ENCODE measurements around the gene ATG16L2. TPM values are rescaled to one million over a fixed set of nuclear protein-coding genes. Genes with fewer than 3 reads are reported as not detected.

ATG16L2 gene
- total and polyA plus RNA-seq, 2 donors (not counting 3 experiments of a cell fraction or from before 2014, with no cell fraction given), result 26.5 to 30.5 TPM

DNA sequence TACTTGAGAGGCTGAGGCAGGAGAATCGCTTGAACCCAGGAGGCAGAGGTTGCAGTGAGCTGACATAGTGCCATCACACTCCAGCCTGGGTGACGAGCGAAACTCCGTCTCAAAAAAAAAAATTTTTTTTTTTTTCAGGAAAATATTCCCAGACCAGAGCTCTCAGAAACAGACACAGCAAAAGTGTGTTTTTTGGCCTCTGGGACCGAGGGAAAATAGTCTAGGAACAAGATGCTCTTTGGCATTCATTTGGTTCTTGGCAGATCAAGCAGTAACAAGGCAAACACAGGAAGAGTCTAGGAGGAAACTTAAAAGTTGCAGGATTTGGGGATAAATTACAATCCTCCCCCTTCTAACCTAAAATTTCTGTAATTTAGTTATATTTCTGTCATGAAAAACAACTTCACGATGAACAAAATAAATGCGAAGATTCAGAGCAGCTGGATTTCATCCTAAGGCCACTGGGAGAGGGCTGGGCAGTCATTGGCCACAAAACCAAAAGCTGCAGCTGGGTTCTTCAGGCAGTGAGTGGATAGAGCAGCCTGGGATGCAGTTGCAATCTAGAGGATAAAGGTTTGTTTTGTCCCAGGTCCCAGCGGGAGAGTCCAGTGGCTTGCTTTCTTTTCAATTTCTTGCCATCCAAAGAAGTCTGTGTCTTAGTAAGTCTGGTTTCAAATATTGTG lies 19.7 kb downstream of the ATG16L2 start:
- Histone ChIP-seq H3K4me1 (ENCODE audit: control insufficient read depth, extremely low read depth, insufficient read depth, low read length) (peaks cover 11% of the 10 kb centered on the region), H3K27me3 (ENCODE audit: control insufficient read depth in 2 of 2, insufficient read depth in 2 of 2, low read length in 2 of 2) (no peaks in the 10 kb centered on the region), H3K4me3 (replicated peaks in 1 of 3; ENCODE audit: insufficient read depth in 1 of 3, low read depth in 1 of 3, low read length in 3 of 3) (no peak overlapping the region), H3K79me2 (ENCODE audit: control insufficient read depth, insufficient read depth, low read length) (no peaks in the 10 kb centered on the region), H4K20me1 (replicated peaks; ENCODE audit: control insufficient read depth, extremely low read depth, insufficient read depth, low read length) (no peaks in the 10 kb centered on the region), H3K9me1 (replicated peaks; ENCODE audit: control insufficient read depth, extremely low read depth, insufficient read depth, low read length) (no peaks in the 10 kb centered on the region), H2AFZ (ENCODE audit: low read depth, low read length) (no peak overlapping the region), H3K9ac (replicated peaks; ENCODE audit: extremely low read depth, insufficient read depth, low read length) (no peak overlapping the region), H3K27ac (ENCODE audit: insufficient read depth, low read depth, low read length) (no peak overlapping the region), H3K4me2 (ENCODE audit: insufficient read depth, low read length) (no peak overlapping the region), H3K36me3 (ENCODE audit: control insufficient read depth in 2 of 2, extremely low read depth in 1 of 2, insufficient read depth in 2 of 2, low read length in 2 of 2) (peaks cover 2 to 6% of the 10 kb centered on the region in 2 experiments), H3K9me3 (replicated peaks; ENCODE audit: control insufficient read depth, insufficient read depth, low read length) (no peaks in the 10 kb centered on the region)
- ChIA-PET CTCF (interaction anchor here (2.0 to 7.9 kb wide), 5 partner anchors 7 to 455 kb away, joined by 6 to 196 read pairs (median 30); partner anchors contain the start of gene FCHSD2), POLR2A (no interaction called here)
- dilution Hi-C loops (cut with MboI; ENCODE audit: extremely low pct_ligation_motif_present, low sequenced_read_pairs), result no loop called here
- FAIRE-seq (no peak), DNase-seq (ENCODE audit: low read depth, low spot score) (no peak)
- no TSS peak for BruUV-seq (replicated peaks)
- TF ChIP-seq GATA2 (IDR thresholded peaks at IDR 0.05; ENCODE audit: insufficient read depth, insufficient read length, low read depth, low read length) (no peak), POLR2A (IDR thresholded peaks at IDR 0.05; ENCODE audit: low read depth, low read length) (no peak), FOS (IDR thresholded peaks at IDR 0.05; ENCODE audit: borderline replicate concordance, insufficient read depth, low read length) (no peak), MYC (IDR thresholded peaks at IDR 0.05; ENCODE audit: low read depth, low read length) (no peak), JUN (IDR thresholded peaks at IDR 0.05; ENCODE audit: borderline replicate concordance, insufficient read depth, insufficient read length, low read depth) (no peak), POLR2AphosphoS5 (IDR thresholded peaks at IDR 0.05; ENCODE audit: insufficient read depth, low read depth, low read length) (no peak), EZH2 (IDR thresholded peaks at IDR 0.05; ENCODE audit: borderline replicate concordance, low read depth, low read length, severe bottlenecking) (no peak)
- TF ChIP-seq, protein P1, sequence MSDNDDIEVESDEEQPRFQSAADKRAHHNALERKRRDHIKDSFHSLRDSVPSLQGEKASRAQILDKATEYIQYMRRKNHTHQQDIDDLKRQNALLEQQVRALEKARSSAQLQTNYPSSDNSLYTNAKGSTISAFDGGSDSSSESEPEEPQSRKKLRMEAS (IDR thresholded peaks at IDR 0.05; ENCODE audit: insufficient read depth, insufficient read length), result no peak
- TF ChIP-seq, protein P2, sequence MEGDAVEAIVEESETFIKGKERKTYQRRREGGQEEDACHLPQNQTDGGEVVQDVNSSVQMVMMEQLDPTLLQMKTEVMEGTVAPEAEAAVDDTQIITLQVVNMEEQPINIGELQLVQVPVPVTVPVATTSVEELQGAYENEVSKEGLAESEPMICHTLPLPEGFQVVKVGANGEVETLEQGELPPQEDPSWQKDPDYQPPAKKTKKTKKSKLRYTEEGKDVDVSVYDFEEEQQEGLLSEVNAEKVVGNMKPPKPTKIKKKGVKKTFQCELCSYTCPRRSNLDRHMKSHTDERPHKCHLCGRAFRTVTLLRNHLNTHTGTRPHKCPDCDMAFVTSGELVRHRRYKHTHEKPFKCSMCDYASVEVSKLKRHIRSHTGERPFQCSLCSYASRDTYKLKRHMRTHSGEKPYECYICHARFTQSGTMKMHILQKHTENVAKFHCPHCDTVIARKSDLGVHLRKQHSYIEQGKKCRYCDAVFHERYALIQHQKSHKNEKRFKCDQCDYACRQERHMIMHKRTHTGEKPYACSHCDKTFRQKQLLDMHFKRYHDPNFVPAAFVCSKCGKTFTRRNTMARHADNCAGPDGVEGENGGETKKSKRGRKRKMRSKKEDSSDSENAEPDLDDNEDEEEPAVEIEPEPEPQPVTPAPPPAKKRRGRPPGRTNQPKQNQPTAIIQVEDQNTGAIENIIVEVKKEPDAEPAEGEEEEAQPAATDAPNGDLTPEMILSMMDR (IDR thresholded peaks at IDR 0.05; ENCODE audit: extremely low read depth in 1 of 2, insufficient read depth in 1 of 2, low read depth in 1 of 2, low read length in 2 of 2), result no peak
- intact Hi-C loops (cut with micrococcal nuclease), result loop anchor here (5.0 kb wide), 1 partner anchor 88 kb away; no protein-coding TSS in a partner anchor

Measured in endothelial cell of umbilical vein (primary cell).